NCI-H226 (cell line): ENCODE results near the gene TBC1D22B.

Experiments used
- DNase-seq: peaks from one replicate; pipeline ENCODE4 v3.0.0-alpha.2; 2015

Gene TBC1D22B

DNA sequence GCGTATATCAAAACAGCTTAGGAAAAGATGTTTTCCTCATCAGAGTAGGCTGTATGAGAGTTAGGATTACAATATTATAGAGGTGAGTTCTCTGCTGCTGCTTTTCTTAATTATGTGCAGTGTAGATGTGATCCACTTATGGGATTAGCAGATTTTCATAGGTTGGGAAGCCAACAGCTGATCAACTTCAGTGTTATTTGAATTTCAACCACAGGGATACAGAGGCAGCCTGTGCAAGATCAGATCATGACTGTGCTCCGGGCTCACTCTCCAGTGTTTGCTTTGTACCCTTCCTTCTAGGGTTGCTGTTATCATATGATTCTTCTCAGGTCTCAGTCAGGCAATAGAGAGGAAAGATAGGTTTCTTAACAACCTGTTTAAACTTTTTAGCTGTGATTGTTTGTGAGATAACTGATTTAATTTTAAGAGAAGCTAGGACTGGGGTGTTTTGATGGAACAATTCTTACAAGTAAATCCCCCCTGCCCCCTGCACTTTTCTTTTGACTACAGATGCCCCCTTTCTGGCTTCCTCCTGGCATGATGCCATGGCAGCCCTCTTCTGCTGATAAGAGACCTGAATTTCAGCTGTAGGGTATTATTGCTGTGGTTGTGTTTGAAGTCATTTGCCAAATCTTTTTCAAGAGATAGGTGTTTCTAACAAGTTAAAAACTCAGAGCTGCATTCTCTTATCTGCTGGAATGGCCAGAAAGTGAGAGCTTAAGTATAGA lies 104.7 kb downstream of the TBC1D22B start:
- DNase-seq, result no peak

DNA sequence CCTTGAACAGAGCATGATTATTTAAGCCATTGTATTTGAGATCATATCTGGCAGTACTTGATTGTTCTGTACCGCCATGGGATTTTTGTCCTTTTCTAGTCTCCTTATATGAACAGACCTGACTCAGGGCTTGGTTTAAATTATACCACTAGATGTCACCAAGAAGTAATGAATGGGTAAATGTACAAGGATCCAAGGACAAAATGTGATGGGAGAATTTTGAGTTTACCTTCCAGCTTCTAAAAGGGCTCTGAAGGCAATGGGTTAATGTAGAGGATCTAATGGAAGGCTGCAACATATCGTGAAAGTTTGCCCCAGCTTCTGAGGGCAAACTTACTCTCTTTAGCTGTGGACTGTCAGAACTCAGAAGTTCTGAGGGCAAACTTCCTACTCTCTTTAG lies 108.2 kb downstream of the TBC1D22B start:
- no peak for DNase-seq

DNA sequence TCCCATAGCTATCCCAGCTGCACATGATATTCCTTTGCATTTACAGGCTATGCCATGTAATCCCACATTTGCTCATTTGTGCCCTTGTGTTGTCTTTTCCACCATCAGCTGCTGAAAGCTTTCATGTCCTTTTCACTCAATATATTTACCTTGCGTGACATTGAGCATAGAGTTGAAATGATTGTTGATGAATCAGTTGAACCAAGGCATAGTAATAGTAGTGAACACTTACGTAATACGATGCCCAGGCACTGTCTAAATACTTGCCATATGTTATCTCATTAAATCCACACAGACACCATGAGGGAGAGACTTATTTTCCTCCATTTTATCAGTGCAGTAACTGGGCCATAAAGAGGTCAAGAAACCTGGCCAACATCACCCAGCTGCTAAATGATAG lies 109.3 kb downstream of the TBC1D22B start:
- no peak for DNase-seq

DNA sequence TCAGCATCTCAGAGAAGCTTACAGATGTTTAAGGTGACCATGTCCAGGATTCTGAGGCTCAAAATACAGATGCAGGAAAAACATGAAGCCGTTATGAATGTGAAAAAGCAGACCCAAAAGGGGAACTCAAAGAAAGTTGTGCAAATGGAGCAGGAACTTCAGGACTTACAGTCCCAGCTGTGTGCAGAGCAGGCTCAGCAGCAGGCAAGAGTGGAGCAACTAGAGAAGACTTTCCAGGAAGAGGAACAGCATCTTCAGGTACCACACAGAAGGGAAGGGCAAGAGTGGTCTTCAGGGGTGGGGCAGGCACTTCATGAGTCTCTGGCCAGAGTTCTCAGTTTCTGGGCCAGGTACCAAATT lies 111.4 kb downstream of the TBC1D22B start:
- no peak for DNase-seq

DNA sequence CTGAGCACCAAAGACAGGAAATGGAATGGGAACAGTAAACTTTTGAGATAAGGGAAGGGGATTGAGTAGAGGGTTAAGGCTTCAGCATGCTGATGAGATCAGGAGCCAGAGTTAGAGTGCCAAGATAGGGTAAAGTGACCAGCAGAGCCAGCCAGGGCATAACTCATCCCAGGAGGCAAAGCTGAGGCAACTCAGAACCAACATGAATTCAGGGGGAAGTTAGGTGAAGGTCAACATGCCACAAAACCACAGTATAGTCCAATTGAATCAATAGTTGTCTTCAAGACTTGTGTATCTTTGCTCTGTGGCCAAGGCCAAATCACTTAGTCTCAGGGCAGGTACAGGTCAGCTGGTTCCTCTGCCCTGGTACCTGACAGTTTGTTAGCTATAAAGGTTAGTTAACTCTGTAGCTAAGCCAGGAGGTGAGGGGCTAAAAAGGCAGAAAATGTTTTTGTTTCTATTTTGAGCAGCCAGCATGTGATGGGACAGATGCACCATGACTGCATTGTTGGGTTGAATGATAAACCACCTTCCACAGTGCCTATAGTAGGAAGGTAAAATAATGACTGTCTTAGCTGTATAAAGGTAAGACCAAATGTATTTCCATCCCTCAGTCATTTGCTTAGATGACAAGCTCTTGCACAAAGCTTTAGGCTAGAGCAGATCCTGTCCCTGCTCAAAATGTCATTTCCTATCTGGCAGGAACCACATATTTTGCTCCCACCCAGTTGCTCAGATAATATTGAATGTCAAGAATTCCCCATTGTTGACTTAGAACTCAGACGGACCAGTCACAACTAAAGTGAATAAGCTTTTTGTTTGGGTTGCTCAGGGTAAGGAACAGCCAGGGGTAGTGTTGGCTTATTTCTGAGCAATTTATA lies 112.0 kb downstream of the TBC1D22B start:
- no peak for DNase-seq

DNA sequence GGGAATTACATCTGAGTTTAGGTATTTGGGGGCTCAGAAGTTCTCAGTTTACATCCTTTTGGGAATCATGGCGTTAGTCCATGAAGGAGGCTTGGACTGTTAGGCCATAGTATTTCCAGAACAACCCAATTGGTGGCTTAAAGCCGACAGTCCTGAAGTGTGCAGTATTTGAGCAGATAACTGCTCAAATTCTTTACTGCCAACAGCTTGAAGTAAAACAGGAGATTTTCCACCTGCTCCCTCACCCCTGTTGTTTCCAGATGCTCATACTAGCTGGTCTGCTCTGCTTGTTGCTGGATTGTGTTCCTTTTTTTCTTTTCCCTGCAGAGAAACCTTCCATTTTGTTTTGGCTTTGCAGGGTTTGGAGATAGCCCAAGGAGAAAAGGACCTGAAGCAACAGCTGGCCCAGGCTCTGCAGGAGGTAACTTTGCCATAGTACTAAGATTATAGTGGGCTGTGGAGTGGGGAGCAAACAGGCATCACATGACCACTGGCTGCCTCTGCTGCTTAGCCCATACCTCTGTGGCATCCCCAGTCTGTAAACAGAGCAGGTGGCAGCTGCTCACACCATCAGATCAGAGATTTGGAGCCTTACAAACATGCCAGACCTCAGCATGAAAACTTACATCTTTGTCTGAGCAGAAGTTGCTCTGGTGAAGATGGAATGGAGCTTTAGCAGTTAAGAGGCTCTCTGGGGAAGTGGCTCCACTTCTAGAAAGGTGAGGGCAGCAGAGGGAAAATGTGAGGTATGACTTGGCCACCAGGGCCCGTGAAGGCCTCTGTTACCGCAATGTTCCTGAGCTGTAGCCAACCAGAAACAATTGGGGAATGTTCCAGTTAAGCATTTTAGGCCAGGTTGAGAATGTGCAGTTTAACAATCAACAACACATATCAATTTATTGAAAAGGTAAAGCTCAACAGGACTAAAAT lies 113.8 kb downstream of the TBC1D22B start:
- no peak for DNase-seq

DNA sequence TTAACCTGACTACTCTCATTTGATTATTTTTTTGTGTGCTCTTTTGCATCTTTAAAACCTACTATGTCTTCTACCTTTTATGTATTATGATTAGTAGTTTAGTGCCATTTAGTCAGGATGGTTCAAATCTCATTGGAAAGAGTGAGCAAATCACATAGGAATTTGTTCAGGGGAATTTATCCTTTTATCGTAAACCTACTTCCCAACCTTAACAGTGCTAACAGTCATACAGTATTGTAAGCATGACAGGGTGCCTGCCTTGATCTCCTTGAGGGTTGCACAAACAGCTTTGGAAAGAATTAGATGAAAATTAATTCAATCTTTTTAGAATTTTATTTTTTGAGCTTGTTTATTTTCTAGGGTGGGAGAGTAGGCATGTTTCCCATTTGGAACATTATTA lies 114.5 kb downstream of the TBC1D22B start:
- no peak for DNase-seq

DNA sequence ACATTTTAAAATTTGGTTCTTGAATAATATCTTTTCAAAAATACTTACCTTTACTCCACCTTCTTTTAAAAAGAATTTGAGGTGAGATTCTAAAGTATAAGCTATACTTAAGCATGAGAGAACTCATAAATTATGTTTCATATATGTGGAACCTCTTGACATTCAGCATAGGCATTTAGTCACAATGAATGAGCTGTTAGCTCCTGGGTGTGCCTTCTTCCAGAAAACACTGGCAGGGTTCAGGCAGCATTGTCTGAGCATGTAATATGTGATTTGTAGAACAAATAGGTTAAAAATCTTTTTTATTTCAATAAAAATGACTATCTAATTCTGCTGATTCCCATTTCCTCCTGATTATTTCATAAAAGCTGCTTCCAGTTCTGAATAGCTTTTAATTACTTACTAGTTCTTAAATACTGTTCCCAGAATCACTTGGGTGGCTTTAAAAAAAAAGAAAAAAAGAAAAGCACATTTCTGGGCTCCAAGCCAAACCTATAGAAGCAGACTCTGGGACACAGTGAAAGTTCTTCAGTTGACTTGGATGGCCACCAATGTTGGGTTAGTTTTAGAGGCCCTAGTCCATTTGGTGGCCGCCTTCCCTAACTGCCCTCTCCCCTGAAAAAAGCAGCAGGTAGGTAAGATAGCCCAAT lies 116.4 kb downstream of the TBC1D22B start:
- no peak for DNase-seq

DNA sequence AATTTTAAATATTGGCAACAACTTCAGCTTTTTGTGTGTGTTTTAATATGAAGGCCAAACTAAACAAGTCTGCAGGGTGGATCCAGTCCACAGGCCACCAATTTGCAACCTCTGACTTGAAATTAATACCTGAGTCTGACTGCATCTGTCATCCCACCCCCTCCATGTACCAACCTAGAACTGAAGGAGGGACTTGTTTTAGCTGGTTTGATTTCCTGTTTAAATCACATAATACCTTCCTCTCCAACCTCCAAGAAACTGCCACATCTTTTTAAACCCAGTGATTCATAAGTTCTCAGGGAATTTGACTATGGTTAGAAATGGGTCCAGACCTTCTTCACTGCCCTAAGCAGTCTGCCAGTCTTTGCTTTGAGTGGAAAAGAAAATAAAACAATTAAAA lies 117.8 kb downstream of the TBC1D22B start:
- DNase-seq, result no peak

DNA sequence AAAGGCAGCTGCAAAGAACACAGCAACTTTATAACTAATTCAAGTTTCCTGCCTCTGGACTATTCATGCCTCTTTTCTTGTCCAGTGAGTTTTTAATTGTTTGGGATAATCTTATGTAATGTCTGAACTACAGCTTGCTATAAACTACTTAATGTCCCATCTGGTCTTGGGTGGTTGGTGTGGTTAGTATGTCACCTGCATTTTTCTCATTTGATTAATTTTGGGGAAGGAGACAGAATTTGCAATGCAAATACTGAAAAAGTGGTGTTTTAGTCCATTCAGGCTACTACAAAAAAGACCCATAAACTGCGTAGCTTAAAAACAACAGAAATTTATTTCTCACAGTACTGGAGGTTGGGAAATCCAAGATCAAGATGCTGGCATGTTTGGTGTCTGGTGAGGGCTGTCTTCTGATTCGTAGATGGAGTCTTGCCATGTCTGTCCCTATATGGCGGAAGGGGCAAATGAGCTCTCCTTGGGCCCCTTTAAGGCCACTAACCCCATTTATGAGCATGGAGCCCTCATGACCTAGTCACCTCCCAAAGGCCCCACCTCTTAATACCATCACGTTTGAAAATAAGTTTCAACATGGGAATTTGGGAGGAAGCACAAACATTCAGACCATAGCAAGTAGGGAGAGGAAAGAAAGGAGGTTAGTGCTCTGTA lies 118.6 kb downstream of the TBC1D22B start:
- DNase-seq, result no peak

DNA sequence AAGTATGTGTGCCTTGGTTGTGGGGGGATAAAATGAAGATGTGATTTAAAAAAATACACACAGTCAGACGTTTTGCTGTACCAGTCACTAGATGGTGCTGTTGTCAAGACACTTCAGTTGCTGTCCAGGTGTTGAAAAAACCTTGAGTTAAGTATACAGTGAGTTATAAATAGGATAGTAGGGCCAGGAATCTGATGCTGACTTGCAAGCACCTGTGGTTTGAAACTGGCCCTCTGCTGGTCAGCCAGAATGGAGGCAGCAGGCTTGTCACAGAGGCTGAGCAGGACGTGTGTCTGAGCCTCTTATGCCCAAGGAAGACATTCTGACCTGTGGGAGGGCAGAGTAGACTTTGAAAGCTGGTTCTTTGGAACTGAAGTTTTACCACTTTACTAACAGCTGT lies 124.0 kb downstream of the TBC1D22B start:
- DNase-seq, result peak; percentile 22
